ENCODE data around the gene PTPRZ1. TPM values are rescaled to one million over a fixed set of nuclear protein-coding genes. Genes with fewer than 3 reads are reported as not detected.

Gene PTPRZ1
- total and polyA plus RNA-seq, 2 of the 13 experiments (the other 11 are each of a cell fraction or from before 2014, with no cell fraction given) = not detected

DNA sequence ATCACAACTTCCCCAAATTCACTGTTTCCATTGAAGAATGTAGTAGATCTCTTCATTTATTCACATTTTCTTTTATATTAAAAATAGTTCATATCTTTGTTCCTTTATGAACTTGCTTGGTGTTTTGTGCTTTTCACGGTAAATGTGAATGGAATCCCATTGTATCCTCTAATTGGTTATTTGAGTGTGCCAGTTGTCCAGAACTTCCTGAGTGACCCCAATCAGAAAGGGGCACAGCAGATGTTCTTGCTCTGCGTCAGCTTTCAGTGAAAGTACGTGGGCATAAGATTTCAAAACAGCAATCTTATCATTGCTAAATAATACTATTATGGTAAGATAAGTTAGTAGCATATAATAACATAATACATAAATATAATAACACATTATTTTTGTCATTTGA is 47.0 kb downstream of the PTPRZ1 start:
- no peak overlapping the region for H2AFZ ChIP-seq (ENCODE audit: low read length)
- no TSS peak for BruUV-seq (replicated peaks)
- in situ Hi-C loops (cut with HindIII; ENCODE audit: extremely low pct_ligation_motif_present, low pct_unique_long_range_greater_than_20kb) = no loop called here
- H3K36me3 ChIP-seq (replicated peaks in 1 of 2; ENCODE audit: control insufficient read depth in 1 of 2, insufficient read depth in 2 of 2, low read length in 2 of 2) = no peaks in the 10 kb centered on the region
- H3K27ac ChIP-seq (ENCODE audit: extremely low read length, insufficient read depth, low read length) = no peak overlapping the region
- no peaks in the 10 kb centered on the region for H3K9me3 ChIP-seq (ENCODE audit: low read length)
- H3K27me3 ChIP-seq (ENCODE audit: control insufficient read depth in 1 of 2, insufficient read depth in 2 of 2, low read length in 2 of 2) = no peaks in the 10 kb centered on the region
- H3K4me1 ChIP-seq (ENCODE audit: insufficient read depth, low read length) = no peaks in the 10 kb centered on the region
- intact Hi-C loops (cut with micrococcal nuclease; ENCODE audit: unreplicated experiment) = no loop called here
- CTCF ChIA-PET (ENCODE audit: low intra/inter-chr PET ratio, low total read pairs) = no interaction called here
- no peak overlapping the region for H3K4me2 ChIP-seq (ENCODE audit: low read depth, low read length)
- ATAC-seq (no peak), DNase-seq (ENCODE audit: low spot score) (no peak), FAIRE-seq (no peak)
- POLR2A ChIA-PET = no interaction called here
- 0% methylated on average over 3 of the region's 3 CpGs for WGBS (ENCODE audit: low lambda C conversion rate)
- TF ChIP-seq, protein P1, sequence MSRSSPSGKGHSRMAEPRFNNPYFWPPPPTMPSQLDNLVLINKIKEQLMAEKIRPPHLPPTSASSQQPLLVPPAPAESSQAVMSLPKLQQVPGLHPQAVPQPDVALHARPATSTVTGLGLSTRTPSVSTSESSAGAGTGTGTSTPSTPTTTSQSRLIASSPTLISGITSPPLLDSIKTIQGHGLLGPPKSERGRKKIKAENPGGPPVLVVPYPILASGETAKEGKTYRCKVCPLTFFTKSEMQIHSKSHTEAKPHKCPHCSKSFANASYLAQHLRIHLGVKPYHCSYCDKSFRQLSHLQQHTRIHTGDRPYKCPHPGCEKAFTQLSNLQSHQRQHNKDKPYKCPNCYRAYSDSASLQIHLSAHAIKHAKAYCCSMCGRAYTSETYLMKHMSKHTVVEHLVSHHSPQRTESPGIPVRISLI (CRISPR knock-in tag; IDR thresholded peaks at IDR 0.05; ENCODE audit: borderline replicate concordance) = no peak
- TF ChIP-seq, protein P2, sequence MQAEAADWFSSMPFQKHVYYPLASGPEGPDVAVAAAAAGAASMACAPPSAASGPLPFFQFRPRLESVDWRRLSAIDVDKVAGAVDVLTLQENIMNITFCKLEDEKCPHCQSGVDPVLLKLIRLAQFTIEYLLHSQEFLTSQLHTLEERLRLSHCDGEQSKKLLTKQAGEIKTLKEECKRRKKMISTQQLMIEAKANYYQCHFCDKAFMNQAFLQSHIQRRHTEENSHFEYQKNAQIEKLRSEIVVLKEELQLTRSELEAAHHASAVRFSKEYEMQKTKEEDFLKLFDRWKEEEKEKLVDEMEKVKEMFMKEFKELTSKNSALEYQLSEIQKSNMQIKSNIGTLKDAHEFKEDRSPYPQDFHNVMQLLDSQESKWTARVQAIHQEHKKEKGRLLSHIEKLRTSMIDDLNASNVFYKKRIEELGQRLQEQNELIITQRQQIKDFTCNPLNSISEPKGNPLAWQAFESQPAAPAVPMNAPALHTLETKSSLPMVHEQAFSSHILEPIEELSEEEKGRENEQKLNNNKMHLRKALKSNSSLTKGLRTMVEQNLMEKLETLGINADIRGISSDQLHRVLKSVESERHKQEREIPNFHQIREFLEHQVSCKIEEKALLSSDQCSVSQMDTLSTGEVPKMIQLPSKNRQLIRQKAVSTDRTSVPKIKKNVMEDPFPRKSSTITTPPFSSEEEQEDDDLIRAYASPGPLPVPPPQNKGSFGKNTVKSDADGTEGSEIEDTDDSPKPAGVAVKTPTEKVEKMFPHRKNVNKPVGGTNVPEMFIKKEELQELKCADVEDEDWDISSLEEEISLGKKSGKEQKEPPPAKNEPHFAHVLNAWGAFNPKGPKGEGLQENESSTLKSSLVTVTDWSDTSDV (CRISPR knock-in tag; IDR thresholded peaks at IDR 0.05) = no peak
- no peak for TF ChIP-seq ZNF674 (CRISPR knock-in tag; IDR thresholded peaks at IDR 0.05; ENCODE audit: low read depth)
- no peaks in the 10 kb centered on the region for H4K20me1 ChIP-seq (ENCODE audit: insufficient read depth, low read length)
- H3K9ac ChIP-seq (ENCODE audit: insufficient read depth, low read depth, low read length) = no peak overlapping the region
- H3K79me2 ChIP-seq (ENCODE audit: insufficient read depth, low read length) = no peaks in the 10 kb centered on the region
- H3K4me3 ChIP-seq (replicated peaks in 1 of 3; ENCODE audit: insufficient read depth in 1 of 3, low read depth in 2 of 3, low read length in 3 of 3) = no peak overlapping the region
